Esophagus muscularis mucosa (tissue), 3 donors: Measurements from ENCODE around the gene MYO1B.

Experiments used
- POLR2A ChIP-seq: fragments of 450-650 bp; IDR thresholded peaks from one replicate; pipeline ENCODE4 v1.6.1; 2017; ENCODE audit warnings: antibody characterized with exemption, moderate library complexity, mild to moderate bottlenecking, low read depth
- TF ChIP-seq, protein P1 (sequence below), 3 experiments: fragments of 200-600 bp in 2 of 3; fragments of 450-650 bp in 1 of 3; sonication (generic) in 2 of 3; IDR thresholded peaks; one replicate each; pipeline ENCODE4 v1.5.1; 2017 to 2019; ENCODE audit warnings: antibody characterized with exemption in 3 of 3, mild to moderate bottlenecking in 2 of 3, moderate library complexity in 1 of 3

DNA sequence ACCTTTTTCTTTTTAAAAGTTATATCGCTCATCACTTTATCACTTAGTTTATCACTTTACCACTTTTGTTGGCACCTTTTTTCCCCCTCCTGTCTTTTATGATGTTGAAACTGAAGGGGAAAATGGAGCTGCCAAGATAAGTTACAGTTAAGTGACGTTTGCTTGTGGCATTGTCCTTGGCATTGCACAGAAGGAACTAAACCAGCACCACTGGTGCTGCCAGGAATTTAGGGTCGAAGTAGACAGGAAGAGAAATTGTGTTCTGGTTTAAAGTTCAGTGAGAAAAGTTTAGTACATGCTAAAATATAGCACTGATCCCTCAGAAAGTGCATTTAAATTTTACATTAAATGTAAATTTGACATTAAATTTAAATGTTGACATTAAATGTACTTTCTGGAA is 49.9 kb downstream of the MYO1B start:
- no peak for TF ChIP-seq POLR2A
- TF ChIP-seq, protein P1, sequence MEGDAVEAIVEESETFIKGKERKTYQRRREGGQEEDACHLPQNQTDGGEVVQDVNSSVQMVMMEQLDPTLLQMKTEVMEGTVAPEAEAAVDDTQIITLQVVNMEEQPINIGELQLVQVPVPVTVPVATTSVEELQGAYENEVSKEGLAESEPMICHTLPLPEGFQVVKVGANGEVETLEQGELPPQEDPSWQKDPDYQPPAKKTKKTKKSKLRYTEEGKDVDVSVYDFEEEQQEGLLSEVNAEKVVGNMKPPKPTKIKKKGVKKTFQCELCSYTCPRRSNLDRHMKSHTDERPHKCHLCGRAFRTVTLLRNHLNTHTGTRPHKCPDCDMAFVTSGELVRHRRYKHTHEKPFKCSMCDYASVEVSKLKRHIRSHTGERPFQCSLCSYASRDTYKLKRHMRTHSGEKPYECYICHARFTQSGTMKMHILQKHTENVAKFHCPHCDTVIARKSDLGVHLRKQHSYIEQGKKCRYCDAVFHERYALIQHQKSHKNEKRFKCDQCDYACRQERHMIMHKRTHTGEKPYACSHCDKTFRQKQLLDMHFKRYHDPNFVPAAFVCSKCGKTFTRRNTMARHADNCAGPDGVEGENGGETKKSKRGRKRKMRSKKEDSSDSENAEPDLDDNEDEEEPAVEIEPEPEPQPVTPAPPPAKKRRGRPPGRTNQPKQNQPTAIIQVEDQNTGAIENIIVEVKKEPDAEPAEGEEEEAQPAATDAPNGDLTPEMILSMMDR (IDR thresholded peaks at IDR 0.05): no peak
